CD4-positive, alpha-beta T cell treated with Interferon gamma for 1 hour (primary cell): ENCODE data around the gene ADAM15.

Source experiments
- DNase-seq: peaks from one replicate; pipeline ENCODE4 v3.0.0-alpha.2; 2020

Gene ADAM15

GRCh38 chr1:155073377-155074242 lies 22.5 kb downstream of the ADAM15 start:
- DNase-seq, result no peak

DNA sequence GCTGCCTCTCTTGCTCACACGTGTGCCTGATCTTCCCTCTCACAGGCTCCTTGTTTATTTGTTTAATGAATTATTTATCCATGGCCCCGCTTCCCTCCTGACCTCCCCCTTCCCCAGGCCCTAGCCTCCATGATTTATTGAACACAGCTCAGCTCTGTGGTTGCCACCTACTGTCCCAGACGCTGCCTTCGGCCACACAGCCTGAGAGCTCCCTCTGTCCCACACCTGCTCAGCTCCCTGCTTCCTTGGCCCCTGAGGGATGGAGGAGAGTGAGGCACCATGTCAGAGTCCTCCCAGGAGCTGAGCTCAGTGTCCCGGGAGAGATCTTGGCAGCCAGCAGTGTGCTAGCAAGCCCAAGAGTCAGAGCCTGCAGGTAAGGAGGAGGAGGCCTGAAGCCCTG lies 24.4 kb downstream of the ADAM15 start:
- DNase-seq, result no peak

- DNase-seq, result no peak
These were observed 25.3 kb downstream of the ADAM15 start for GRCh38 chr1:155076371-155076770.

DNA sequence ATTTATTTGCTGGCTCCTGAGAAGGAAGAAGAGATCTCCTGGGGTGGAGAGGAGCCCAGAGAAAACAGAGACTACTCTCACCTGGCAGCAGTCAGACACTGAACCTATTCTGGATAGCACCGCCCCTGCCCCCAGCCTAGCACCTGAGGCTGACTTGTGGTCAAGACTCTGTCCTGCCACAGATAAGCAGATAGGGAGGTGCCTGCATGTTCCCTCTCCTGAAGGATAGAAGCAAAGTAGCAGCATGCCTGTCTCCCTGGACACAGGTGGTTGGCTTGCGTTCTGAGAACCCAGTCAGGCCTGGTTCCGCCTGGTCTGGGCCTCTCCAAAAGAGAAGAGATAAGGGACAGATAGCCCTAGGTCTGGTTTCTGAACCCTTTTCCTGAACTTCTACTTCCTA lies 26.2 kb downstream of the ADAM15 start:
- no peak for DNase-seq

DNA sequence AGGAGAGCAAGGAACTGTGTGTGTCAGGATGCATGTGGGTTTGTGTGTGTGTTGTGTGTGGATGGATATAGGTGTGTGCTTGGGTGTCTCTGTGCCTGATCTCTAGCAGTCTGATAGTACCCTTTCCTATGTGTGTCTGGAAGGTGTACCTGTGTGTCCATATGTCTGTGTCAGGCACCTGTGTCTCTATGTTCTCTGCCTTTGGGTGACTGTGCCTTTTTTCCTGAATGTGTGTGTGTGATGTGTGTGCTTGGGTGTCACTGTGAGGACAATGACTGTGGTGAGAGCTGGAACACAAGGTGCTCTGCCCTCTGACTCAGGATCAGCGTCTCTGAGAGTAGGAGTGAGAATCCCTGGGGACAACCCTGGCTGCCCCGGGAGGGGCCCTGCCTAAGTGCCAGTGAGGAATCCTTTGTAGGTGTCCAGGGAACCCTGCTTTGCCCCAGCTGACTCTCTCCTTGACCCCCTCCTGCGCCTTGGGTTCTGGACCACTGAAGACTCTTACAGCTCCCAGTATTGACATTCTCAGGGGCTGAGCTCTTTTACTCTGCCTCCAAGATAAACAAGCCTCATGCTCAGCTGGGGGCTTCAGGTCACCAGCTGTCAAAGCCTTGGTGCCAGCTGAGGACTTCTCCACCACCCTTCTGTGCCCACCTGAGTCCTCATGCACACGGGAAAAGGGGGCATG lies 26.8 kb downstream of the ADAM15 start:
- DNase-seq, result no peak

DNA sequence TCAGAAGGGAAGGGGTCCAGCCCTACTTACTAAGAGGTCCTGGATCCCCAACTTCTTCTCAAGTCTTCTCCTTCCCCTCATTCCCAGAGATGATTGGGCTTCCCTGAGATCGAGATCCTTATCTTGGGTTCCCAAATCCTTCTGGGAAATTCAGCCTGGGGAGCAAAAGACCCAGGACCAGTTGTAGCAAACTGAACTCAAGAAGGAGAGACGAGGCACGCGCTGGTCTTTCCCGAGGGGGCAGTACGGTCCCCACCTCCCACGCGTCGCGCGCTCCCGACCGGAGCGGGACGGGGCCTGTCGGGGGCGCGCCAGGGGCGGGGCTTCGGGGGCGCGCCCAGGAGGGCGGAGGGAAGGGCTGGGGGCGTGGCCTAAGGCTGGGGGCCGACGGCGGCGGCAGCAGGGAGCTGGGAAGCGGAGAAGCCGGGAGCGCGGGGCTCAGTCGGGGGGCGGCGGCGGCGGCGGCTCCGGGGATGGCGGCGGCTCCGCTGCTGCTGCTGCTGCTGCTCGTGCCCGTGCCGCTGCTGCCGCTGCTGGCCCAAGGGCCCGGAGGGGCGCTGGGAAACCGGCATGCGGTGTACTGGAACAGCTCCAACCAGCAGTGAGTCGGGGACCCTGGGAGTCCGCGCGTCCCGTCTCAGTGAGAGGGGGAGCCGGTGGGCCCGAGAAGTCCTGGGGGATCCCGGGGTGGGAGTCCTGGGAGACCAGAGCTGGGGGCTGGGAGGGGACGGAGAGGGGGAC lies 27.5 kb downstream of the ADAM15 start, which contains the start of gene EFNA3:
Gene EFNA3 (plus strand): TSS at position 369 of the 741 bp plus-strand sequence. CDS start 105 bp downstream, at position 474.
- peak; percentile 56 for DNase-seq

DNA sequence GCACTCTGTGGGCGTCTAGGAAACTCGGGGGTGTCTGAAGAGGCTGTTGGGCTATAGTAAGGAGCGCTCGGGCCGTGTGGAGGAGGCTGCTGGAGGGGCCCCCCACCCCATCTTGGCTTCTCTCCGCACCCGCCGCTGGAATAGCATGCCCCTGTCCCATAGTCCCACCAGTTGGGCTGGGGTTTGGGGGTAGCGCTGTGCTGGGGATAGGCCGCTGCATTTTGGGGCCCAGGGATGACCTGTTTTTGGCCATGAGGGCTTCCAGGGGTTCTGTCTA lies 28.0 kb downstream of the ADAM15 start:
- no peak for DNase-seq

DNA sequence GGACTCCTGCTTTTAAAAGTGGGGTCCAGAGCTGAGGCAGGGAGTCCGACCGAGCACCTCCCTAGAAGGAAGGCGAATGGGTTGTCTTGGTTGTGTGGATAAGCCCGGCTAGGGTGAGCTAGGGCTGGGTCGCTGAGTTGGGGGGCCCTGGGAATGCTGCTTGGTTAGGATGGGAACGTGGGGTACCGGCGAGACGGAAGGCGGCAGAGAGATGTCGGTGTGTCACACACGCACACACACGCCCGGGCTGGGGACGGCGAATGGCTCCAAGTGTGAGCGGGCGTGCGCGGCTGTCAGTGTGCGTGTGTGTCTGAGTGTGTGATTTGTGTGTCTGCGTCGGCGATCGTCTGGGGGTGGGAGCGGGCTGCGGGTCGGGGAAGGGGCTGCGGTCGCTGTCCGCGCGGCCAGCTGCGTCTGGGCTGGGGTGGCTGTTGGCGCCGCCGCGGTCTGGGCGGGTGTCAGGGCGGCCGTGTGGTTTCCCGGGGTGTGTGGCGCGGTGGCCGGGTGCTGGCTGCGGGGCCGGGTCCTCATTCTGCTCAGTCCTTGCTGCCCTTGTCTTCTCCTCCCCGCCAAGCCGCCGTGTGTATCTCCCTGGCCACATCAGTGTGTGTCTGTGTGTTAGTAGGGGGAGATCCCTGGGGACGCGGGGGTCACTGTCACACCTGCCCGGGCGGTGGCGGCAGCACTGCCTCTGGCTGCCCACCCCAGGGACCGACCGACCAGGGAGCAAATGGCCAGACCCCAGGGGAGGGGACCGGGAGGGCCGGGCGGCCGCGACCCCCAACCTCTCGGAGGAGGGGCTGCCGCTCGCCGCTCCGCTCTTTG lies 28.6 kb downstream of the ADAM15 start:
- no peak for DNase-seq

DNA sequence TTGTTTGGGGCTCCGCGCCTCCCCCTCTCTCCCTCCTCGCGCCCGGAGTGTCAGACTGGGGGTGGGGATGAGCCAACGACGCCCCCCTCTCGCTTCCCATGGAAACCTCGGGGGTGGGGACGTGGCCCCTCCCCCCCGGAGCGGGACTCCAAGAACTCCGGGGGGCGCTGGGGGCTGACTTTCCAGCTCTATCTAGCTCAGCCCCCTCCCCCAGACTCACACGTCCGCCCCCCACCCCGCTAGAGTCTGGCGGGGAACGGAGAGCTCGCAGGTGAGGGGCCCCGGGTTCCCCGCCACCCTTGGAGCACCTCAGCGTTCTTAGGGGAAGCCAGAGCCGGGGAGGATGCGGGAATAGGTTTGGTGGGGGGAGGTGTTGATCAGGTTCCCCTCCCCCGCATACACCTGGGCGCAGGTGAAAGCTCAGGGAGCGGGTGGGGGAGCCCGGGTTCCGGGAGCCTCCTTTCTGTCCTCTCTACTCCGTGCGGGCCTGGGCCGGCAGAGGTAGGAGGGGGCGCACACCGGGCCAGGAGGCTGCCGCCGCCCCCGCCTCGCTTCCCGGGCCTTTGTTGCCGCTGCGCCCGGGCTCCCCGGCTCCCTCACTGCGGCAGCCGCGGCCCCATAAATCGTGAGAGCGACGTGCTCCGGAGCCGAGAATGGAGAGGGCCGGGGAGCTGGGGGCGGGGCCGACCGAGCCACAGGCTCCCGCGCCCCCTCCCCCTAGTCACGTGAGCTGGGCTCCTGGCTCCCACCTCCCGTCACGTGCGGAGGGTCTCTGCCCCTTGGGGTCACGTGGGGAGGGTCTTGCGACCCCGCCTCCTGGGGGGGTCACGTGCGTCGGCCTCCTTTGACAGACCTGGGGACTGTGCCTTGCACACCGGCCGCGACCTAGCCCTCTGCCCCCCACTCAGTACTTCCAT lies 29.5 kb downstream of the ADAM15 start:
- DNase-seq, result peak; percentile 26

DNA sequence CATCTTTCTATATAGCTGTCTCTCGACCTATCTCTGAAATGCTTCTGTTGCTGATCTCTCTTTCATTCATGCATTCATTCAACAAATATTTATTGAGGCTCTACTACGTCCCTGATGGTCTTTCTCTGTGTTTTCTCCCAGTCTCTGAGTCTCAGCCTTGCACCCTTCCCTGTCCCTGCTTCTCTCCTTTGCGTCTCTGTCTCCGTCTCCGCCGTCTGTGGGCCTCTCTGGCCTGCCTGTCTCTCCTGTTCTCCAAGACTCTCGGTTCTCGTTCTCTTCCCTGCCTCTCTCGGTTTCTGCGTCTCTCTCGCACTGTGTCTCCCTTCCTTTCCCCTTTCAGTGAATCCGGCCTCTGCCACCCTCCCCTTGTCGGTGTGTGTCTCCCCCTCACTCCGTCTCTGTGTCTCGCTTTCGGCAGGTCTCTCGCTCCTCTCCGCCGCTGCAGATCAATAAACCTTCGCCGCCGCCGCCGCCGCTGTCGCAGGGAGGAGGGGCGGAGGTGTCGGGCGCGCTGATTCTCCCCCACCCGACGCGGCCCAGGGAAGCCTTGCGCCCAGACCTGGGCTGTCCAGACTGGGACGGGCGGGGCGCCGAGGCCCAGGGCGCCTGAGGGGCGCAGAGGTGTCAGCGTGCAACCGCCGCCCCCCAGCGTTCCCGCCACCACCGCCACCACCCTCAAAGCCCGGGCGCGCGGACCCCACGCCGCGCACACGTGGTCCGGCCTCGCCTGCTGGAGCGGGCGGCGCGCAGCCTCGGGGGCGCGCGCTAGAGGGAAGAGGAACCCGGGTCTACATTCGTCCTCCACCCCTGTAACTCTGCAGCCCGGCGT lies 30.6 kb downstream of the ADAM15 start:
- no peak for DNase-seq

DNA sequence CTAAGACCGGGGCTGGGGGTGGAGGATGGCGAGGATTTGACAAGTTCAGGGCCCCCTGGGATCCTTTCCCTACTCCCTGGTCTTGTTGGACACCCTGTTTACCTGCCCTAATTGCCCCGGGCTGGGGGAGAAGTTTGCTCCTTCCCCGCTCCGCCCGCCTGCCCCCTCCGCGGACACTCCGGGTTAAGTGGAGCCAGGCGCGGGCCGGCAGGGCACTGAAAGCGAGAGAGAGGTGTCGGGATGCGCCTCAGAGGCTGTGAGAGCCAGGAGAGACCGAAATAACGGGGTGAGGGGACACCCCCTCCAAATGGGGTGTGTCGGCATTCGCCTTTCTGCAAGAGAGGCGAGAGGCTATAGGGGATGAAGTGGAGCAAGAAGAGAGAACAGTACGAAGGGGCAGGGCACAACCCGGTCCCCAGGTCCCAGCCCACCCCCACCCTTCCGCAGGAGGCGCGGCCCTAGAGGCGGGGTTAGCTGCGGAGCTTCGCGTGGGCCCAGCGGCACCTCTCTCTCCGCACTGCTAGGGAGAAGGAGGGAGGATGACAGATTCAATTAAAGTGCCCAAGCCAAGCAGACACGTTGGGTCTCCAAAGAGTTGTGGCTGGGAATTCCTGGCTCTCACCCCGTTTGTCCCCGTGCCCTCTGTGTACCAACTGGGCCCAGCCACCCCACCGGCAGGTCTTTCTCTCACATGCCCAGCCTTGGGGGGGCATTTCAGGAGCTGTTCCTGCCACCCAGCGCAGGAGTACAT lies 31.4 kb downstream of the ADAM15 start:
- DNase-seq, result no peak

- DNase-seq, result no peak
These were observed 32.0 kb downstream of the ADAM15 start for GRCh38 chr1:155083052-155083541.

GRCh38 chr1:155083865-155084721 lies 33.0 kb downstream of the ADAM15 start:
- DNase-seq, result no peak

DNA sequence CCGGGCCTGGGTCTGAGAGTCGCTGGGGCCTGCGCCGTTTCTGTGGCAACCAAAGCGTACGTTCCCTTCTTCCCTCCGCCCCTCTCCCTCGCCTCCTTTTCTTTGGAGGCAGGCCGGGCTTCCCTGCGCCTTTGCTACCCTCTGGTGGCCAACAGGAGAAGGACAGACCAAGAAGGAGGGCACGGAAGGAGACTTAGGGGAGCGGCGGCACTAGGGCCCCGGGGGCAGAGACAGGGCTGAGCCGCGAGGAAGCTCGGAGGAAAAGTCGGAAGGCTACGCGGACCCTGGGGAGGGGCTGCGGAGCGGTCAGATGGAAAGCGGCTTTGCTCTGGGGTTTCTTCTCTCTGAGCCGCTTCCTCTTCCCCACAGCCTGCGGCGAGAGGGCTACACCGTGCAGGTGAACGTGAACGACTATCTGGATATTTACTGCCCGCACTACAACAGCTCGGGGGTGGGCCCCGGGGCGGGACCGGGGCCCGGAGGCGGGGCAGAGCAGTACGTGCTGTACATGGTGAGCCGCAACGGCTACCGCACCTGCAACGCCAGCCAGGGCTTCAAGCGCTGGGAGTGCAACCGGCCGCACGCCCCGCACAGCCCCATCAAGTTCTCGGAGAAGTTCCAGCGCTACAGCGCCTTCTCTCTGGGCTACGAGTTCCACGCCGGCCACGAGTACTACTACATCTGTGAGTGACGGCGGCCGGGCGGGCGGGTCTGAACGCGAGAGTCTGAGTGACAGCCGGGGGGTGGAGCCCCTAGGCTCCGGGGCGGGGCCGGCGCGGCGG lies 33.8 kb downstream of the ADAM15 start:
- DNase-seq, result peak; percentile 89

DNA sequence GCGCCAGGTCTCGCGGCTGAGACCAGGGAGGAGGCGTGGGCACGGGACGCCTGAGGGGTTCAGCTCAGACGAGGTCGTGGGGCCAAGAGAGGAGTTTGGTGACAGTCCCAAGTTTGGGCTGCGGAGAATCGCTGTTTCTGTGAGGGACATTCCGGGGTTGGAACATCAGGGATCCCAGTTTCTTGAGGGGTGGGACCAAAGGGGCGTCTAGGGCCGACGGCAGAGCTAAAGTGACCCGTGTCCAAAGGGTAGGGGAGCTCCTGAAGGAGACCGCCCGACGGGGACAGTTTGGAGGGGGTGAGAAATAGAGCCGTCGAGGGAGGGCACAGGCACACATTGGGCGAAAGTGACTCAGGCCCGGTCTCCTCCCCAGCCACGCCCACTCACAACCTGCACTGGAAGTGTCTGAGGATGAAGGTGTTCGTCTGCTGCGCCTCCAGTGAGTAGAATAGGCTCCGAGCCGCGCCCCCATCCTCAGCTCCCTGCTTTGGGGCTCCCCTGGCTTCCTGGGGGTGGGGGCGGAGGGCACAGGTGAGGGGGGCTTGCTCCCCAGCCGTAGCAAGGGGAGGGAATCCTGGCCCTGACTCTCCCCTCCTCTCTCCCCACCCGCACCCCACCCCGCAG lies 34.5 kb downstream of the ADAM15 start:
- peak; percentile 69 for DNase-seq

GRCh38 chr1:155086128-155086741 lies 35.1 kb downstream of the ADAM15 start:
- peak; percentile 75 for DNase-seq
